ENCODE measurements around the gene MIAT.

GRCh38 chr22:26700886-26701285 lies 43.5 kb downstream of the MIAT start:
- no peak for TF ChIP-seq CTCF (IDR thresholded peaks at IDR 0.05)
- TF ChIP-seq POLR2A (IDR thresholded peaks at IDR 0.05): no peak

Measured in heart left ventricle (tissue), 13 donors.